GM19467 (cell line): ENCODE data around the gene MAGI1.

Experiments
- ATAC-seq: cut with Tn5 transposase; IDR thresholded peaks from one replicate; pipeline ENCODE4 v1.9.1; 2021; ENCODE audit warnings: mild to moderate bottlenecking, moderate library complexity; ENCODE audit not compliant: unreplicated experiment

MAGI1 gene

DNA sequence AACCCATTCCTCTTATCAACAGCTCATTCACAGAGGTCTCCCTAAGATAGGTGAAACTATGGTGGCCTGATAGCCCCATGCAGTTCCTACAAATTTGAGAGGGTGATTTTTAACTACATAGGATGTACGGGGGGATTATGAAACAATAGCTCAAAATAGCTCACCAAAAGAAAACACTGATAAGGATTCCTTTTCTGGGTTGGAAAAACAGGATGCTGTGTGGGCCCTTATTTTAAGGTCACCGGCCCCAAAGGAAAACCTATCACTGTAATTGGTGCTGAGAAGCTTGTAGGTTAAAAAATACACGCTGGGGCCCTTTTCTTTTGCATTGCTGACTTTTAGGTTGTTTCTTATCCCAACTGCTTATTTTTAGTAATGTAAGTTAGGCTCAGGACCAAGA lies 627.4 kb downstream of the MAGI1 start:
- no peak for ATAC-seq

DNA sequence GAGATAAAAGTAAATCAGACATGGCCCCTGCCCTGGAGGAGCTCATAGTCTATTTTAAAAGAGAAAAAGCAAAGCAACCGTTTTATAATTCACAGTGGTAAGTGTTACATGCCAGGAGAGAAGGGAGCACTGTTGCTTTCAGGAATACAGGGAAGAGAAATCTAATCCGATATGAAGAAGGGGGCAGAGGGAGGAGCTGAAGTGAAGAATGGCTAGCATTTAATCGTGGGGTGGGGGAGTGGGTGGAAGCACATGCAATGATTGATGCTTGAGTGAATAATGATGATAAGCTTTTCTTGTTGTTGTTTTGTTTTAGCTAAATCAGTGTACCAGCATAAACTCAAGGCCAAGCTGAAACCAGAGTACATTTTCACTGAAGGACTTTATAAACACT lies 629.5 kb downstream of the MAGI1 start:
- no peak for ATAC-seq

DNA sequence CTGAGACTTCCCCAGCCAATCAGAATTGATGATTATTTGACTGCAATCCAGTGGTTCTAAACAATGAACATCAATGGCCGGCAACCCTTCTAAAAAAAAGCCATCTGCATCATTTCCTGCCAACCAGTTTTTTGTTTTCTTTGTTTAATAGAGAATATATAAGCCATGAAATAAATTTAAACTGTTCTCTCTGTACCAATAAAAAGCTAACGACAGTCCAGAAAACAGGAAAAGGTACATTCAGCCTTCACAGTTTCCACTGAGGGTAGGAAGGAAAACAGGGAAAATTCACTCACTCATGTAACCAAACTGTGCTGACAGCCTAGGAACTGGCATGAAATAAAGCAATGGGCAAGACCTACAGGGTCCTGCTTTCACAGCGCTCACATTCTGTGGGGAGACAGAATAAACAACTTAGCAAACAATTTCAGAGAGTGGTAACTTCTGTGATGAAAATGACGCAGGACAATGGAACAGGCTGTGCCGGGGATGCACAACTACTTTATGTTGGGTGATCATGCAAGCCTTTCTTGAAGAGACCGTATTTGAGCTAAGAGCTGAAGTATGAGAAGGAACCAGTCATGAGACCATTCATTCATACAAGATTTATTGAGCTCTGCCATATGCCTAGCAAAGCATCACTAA lies 630.1 kb downstream of the MAGI1 start:
- ATAC-seq, result no peak

DNA sequence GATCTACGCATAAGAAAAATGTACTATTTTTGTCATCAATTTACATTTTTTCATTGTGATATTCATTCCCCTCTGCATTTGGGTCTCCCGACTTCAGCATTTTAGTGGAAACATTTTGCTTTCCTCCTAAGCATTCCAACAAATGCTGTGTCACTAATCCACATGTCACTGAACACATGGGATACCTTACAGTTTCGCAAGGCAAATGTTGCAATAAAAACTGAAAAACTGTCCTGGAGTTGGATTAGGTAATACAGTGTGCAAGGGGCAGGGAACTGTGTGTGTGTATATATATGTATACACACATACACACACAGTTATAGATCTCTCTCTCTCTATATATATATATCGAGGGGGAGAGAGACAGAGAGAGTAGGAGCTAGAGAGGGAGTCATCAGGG lies 632.2 kb downstream of the MAGI1 start:
- no peak for ATAC-seq

DNA sequence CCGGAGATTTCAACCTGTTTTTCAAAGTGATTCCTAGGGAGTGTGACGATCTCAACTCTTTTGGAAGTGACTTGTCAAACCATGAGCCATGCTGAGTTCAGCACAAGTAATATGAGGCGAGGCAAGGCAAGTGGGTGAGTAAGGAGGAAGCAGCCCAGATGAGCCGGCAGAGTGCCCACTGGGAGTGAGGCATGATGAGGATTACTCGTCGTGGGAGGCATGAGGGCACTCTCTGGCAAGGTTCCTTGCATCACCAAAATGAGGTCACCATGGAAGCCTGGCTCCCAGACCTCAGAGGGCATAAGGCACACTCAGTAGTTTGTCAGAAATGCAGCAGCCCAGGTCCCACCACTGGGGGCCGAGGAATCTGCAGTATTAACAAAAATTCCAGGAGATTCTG lies 636.1 kb downstream of the MAGI1 start:
- ATAC-seq, result no peak

DNA sequence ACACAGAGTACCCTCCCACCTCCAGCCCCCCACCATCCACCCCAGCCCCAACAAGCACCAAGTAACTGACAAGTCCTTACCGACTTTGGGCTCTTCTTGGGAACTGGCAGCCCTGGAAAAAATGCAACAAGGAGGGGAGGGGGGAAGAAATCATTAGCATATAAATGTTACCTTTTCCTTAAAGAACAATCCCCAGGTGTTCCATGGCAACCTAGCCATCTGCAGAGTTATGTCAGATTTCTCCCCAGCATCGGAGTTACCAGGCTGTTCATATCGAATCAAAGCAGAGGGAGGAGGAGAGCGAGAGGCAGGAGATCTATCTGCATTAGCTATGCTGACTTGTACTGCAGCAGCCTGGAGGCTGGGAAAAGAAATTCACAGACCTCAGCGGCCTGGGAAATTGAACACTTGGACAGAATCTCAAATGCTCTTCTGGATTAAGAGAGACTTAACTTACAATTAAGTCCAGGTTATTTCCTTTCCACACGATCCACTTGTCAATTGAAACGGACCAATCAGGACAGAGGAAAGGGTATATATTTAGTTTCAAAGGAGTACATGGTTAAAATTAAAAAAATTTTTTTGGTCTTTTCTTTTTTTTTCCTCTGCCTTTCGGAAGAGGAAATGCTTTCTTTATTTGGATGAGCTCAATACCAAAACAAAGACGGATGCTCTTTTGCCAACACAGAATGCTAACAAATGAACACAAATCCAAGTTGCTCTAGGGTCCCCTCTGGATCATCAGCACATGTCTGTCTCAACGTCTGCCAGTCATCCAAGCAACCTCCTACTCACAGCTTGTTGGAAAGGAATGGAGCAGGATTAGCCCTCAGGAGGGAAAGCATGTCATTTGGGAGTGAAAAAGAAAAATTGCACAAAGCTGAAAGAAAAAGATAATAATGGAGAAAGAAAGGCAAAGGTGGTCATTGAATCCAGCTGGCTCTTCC lies 637.1 kb downstream of the MAGI1 start:
- ATAC-seq, result no peak

DNA sequence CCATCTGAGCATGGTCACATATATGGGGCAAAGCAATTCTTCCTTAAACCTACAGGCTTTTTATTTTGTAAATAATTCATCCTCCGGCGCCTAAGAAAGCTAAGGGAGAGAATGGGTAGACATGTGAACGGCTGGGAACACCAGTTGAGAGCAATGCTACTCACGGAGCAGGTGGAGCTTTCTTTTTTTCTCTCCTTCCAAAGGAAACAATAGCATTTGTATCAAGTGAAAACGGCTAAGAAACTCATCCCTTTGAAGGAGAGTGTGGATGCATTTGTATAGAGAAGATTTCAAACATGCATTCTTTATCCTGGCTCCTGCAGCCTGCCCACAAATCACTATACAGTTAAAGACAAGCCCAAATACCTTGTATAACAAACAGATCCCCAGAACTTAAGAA lies 637.8 kb downstream of the MAGI1 start:
- no peak for ATAC-seq

DNA sequence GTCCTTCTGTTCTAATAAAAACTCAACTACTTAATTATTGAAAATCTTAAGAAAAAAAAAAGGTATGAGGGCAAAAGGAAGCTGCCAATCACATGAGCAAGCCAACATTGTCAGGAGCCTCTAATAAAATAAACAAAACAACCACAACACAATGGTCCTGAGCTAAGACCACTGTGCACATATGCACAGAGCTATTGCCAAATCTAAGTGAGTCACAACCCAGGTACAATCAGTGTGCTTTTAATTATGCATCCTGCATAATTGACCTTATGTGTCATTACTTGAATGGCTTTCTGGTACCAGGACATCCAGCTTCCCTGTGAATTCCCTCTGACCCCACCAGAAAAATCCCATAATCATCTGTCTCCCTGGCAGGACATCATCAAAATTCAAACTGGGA lies 639.8 kb downstream of the MAGI1 start:
- ATAC-seq, result no peak

DNA sequence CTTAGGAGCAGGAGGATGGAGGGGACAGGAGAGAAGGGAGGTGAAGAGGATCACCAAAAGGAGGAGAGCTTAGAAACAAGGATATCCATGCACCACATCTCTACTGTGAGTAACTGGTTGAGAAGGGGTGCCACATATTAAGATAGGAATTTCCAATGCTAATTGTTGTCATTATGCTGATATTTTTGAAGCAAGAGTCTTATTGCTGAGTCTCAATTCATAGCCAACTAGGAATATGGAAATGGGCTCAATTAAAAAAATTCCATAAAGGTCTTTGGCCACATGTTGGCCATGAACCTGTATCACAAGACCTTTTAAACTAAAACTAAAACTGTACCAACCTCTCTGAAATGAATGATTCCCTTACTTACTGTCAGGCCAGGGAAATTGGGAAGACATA lies 642.6 kb downstream of the MAGI1 start:
- ATAC-seq, result no peak

DNA sequence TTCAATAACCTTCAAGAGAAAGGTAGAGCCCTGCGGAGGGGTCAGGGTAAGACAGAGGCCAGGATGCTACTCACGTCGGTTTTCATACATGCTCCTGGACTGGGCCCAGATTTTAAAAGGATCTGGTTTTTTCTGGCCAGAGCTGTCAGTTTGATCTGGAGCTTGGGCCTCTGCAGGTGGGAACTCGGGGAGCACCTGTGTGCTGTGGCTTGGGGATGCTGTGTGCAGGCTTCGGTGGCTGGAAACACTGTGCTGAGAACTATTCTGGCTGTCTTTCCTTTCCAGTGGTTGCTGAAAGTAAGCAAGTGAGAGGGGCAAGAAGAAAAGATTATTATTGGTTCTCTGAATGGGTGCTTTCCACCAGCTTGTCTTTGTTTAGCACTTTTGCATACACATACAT lies 647.6 kb downstream of the MAGI1 start:
- ATAC-seq, result no peak

DNA sequence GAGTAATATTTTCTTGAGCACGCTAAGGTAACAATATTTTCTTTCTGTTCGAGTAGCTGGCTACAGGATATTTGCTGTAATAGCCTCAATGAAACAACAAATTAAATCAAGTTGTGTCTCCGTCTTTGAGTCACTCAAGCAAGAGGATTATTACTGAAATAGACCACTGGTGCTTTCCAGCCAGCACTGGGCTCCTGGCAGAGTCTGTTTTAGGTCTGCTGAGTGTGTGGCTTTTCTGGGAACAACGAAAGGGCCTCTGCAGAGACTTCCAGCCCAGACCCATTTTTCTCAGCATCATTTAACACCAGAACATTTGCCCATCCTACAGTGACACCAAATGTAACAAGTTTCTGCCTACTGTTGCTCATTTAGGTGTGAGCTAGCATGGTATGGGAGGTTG lies 652.9 kb downstream of the MAGI1 start:
- no peak for ATAC-seq

DNA sequence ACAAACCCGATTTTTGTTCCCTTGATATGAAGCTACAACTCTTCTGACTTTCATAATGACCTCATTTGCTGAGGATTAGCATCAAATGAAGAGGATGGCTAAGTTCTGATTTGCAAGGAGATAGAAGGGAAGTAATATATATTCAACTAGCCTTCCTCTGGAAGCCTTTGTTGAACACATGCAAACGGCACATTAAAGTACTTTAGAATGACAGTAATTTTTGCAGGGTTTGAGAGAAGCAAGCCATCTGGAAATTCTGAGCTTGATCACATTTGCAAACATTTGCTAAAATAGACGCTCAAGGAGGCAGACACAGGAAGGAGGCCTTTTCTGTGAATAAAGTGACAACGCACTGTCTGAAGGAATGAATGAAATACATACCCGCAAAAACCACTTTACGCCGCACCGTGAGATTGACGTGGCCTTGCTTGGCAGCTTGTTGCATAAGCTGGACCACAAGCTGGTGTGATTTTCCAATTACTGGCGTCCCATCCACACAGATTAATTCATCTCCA lies 657.2 kb downstream of the MAGI1 start:
- no peak for ATAC-seq

DNA sequence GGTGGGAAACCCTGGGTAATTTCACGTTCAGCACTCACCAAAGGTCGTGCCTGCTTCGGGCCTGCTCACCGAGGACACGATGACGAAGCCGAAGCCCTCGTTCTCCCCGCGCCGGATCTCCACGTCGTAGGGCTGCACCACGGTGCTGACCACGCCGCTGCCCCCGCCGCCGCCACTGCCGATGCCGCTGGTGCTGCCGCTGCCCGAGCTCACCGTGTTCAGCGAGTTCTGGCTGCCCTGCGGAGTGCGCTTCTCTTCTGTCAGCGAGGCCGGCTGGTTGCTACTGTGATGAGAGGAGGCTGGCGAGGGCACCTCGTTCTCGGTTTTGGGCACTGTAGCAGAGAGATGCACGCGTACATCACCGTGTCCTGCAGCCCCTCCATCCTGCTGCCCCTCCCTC lies 659.5 kb downstream of the MAGI1 start:
- ATAC-seq, result no peak

DNA sequence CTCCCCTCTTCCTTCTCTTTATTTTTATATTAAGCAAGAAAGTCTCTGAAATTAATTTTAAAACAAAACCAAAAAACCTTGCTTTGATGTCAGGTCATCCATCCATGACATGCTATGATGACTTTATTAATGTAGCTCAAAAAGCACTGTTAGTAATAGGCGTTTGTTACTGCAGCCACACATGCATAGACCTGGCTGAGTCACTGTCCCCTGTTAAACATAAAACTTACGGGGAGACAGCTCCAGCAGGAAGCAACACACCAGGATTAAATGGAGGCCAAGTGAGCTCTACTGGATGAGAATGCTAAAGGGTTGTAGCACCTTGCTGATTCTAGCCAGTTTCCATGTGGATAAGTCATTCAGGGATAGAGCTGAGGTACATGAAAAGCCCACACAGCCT lies 661.1 kb downstream of the MAGI1 start:
- no peak for ATAC-seq

DNA sequence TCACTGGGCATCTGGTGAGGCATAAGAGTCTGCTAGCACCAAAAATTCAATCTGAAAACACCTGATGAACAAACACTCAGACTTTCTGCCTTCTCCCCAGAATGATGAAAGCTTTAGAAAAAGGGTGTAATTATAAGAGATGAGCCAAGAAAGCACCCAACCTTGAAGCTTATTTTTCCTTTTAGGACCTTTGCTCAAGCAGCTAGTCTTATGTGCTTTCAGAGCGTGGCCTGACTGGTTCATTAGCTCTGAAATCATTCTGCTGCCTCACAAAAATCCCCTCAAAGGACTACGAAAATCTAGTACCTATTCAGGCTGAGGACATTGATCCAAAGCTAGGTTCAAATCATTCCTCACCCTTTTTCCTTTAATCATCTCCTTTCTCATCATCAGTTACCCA lies 662.3 kb downstream of the MAGI1 start:
- ATAC-seq, result no peak

DNA sequence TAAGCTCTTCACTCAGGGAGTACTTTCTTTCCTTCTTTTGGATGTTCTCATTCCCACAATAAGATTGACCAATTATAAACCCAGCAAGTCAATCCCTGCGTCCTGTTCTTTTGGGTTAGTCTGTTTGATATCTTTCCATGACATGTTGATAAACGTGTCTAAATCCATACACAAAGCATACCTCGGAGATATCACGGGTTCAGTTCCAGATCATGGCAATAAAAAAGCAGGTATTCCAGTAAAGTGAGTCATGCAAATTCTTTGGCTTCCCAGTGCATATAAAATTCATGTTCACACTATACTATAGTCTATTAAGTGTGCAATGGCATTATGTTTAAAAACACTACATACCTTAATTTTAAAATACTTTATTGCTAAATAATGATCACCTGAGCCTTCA lies 667.7 kb downstream of the MAGI1 start:
- ATAC-seq, result no peak

DNA sequence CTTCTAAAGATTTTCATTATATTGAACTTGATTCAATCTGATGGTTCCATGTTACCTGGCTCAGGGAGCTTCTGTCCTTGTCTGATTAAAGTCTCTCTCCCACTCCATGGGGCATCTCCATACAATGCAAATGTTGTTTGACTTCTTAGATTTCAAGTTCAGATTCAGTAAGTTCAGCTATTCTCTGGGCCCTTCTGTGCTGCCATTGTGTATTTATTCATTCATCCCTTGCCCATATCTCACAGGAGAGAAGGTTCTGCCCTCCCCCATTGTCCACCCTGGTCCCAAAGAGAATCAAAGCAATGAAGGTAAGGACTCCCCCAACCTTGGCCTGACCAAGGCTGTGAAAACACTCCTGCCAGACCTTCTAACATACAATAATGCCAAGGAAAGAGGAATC lies 669.9 kb downstream of the MAGI1 start:
- no peak for ATAC-seq

DNA sequence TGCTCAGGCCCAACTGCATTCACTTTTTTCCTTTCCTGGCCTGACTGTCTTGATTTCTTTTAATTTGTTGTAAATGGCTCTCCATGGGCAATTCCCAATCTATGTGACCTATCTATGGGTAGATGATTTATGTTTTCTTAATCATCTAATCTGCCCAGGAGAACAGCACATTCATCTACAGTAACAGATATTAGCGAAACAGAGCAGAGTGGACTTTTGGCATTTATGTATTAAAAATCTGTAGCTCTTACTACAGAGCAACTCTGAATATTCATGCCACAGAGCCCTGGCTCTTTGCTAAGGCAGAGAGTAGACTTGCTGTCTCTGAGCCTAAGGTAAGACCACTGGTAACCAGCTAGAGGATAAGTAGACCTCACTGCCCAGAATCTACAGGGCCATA lies 676.0 kb downstream of the MAGI1 start:
- no peak for ATAC-seq

DNA sequence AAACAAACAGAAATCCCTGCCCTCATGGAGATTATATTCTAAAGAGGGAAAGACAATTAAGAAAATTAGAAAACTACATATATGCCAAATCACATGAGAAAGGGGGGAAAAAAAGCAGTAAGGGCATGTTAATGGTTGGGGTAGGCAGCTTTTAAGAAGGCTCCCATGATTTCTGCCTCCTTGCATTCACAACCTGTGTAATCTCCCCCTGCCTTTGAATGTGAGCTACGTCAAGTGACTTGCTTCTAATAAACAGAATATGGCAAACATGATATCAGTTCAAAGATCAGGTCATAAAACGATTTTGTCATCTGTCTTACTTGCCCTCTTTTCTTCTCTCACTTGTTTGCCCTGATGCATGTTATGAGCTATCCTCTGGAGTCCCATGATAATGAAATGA lies 677.3 kb downstream of the MAGI1 start:
- no peak for ATAC-seq

DNA sequence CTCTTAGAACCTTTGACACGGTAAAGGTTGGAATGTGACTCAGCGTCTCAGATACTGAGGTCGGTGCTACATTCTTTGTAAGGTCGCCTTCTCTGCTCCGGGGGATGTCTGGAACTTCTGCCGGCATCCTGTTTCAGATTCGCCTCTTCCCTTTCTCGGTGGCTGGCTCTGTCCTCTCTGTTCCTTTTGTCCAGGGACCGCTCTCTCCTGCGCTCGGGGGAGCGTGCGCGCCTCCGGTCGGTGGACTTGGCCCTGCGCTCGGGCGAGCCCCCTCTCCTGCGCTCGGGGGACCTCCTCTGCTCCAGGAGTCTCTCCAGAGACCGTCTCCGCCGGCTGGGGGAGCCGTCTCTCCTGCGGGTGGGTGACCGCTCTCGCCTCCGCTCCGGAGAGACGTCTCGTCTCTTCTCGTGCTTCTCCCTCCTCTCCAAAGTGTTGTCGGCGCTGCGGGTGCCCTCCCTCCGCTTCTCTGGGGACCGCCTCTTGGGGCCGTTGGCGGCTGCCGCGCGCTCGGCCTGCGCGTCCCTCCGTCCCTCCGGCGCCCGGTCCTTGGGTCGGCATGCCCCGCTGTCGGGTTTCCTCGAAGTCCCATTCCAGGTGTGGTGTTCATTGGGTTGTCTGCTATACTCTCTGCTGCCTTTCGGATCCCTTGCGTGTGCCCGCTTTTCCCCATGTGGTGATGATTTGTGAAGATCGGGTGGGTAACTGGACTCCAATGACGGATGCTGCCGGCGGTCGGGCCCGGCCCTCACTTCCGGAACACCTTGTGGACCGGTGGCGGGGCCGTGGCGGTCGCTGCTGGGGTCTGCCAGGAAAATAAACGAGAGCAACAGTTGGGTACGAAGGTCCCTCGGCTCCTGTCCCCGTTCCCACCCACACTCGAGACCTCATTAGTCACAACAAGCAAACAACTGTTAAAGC lies 682.1 kb downstream of the MAGI1 start:
- ATAC-seq, result no peak

DNA sequence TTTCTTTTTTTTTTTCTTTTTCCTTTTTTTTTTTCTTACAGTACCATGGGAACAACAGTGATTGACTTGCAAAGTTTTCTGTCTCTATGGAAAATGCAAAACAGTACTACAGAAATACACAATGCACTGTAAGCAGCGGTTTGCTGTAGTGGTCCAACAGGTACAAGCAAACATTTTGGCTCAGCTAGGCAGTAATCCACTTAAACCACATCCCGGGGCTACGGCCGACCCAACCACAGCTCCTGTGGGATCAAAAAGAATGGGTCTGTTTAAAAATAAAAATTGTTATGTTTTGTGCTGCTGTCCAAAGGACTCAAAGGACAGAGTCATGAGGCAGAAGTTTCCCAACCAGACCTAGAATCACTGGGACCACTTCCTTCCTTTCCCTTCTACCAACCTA lies 683.8 kb downstream of the MAGI1 start:
- ATAC-seq, result no peak
